SU-DHL-6 (cell line): Measurements from ENCODE around the gene ARHGAP26.

Experiments used
- H2AFZ ChIP-seq: fragments of 200-600 bp; sonication (generic); 2 replicates; pipeline ENCODE4 v1.6.1; 2014; ENCODE audit warnings: low read depth, mild to moderate bottlenecking, moderate library complexity, mixed read lengths, antibody characterized with exemption, low read length; ENCODE audit not compliant: severe bottlenecking
- H3F3A ChIP-seq: fragments of 200-600 bp; shearing (Covaris generic); 2 replicates; pipeline ENCODE4 v1.6.0; 2016; ENCODE audit warnings: antibody characterized with exemption, mild to moderate bottlenecking; ENCODE audit not compliant: insufficient read depth
- H3K27ac ChIP-seq: fragments of 200-600 bp; sonication (generic); 2 replicates; pipeline ENCODE4 v1.5.1; 2016; ENCODE audit warnings: low read depth, mild to moderate bottlenecking, low read length, moderate library complexity, mixed read lengths
- H3K27me3 ChIP-seq: fragments of 200-600 bp; sonication (generic), shearing (Covaris generic); 2 replicates; pipeline ENCODE4 v1.6.0; 2014; ENCODE audit warnings: mild to moderate bottlenecking, low read length
- H3K36me3 ChIP-seq: fragments of 200-600 bp; sonication (generic); 2 replicates; pipeline ENCODE4 v1.6.1; 2014; ENCODE audit warnings: mild to moderate bottlenecking, low read length, mixed read lengths
- H3K4me2 ChIP-seq: fragments of 300-600, 200-600 bp; shearing (Covaris generic), sonication (generic); 2 replicates; pipeline ENCODE4 v1.6.0; 2014; ENCODE audit warnings: low read length, low read depth, mild to moderate bottlenecking; ENCODE audit not compliant: poor library complexity, severe bottlenecking
- H3K4me3 ChIP-seq: fragments of 200-600 bp; sonication (generic); 2 replicates; pipeline ENCODE4 v1.5.1; 2014; ENCODE audit warnings: antibody characterized with exemption, low read length, mild to moderate bottlenecking, mixed read lengths; ENCODE audit not compliant: insufficient read depth, poor library complexity, severe bottlenecking
- H3K79me2 ChIP-seq: fragments of 200-600 bp; sonication (generic); 2 replicates; pipeline ENCODE4 v1.6.1; 2014; ENCODE audit warnings: mild to moderate bottlenecking, low read length, moderate library complexity; ENCODE audit not compliant: insufficient read depth
- H3K9ac ChIP-seq: fragments of 200-600 bp; sonication (generic); 2 replicates; pipeline ENCODE4 v1.7.0; 2014; ENCODE audit warnings: mild to moderate bottlenecking, low read length
- H3K9me2 ChIP-seq: fragments of 200-600 bp; sonication (generic); replicated peaks from 2 replicates; pipeline ENCODE4 v1.6.1; 2014; ENCODE audit warnings: low read length; ENCODE audit not compliant: insufficient read depth
- H3K9me3 ChIP-seq: fragments of 200-600 bp; sonication (generic); 2 replicates; pipeline ENCODE4 v1.6.1; 2014; ENCODE audit warnings: low read length, mixed read lengths; ENCODE audit not compliant: insufficient read depth
- H4K20me1 ChIP-seq: fragments of 200-600 bp; sonication (generic); 2 replicates; pipeline ENCODE4 v1.6.1; 2014; ENCODE audit warnings: low read depth, mild to moderate bottlenecking, antibody characterized with exemption, low read length, moderate library complexity, mixed read lengths
- CTCF ChIP-seq: fragments of 200-600 bp; sonication (generic); IDR thresholded peaks from one replicate; pipeline ENCODE4 v1.5.1; 2017; ENCODE audit warnings: antibody characterized with exemption, mild to moderate bottlenecking, low read length, moderate library complexity; ENCODE audit not compliant: insufficient read depth, poor library complexity, severe bottlenecking
- EZH2phosphoT487 ChIP-seq: fragments of 200-600 bp; sonication (generic), shearing (Covaris generic); conservative IDR thresholded peaks from 2 replicates; pipeline ENCODE4 v1.6.1; 2018; ENCODE audit warnings: mild to moderate bottlenecking, antibody characterized with exemption, low read length, moderate library complexity, mixed read lengths

Gene ARHGAP26

GRCh38 chr5:142748132-142748531, 22.0 kb upstream of the ARHGAP26 start:
- H3K4me2 ChIP-seq: no peak overlapping the region
- H4K20me1 ChIP-seq: no peaks in the 10 kb centered on the region
- no peaks in the 10 kb centered on the region for H3K27me3 ChIP-seq
- H3F3A ChIP-seq: no peaks in the 10 kb centered on the region
- no peak overlapping the region for H3K4me3 ChIP-seq
- no peak for TF ChIP-seq EZH2phosphoT487
- TF ChIP-seq CTCF: no peak
- no peaks in the 10 kb centered on the region for H3K9me3 ChIP-seq
- no peak overlapping the region for H3K9ac ChIP-seq
- no peaks in the 10 kb centered on the region for H3K9me2 ChIP-seq
- H3K79me2 ChIP-seq: no peaks in the 10 kb centered on the region
- H2AFZ ChIP-seq: no peak overlapping the region
- no peaks in the 10 kb centered on the region for H3K36me3 ChIP-seq
- no peak overlapping the region for H3K27ac ChIP-seq

GRCh38 chr5:142748568-142749249, 21.5 kb upstream of the ARHGAP26 start:
- H3K36me3 ChIP-seq: no peaks in the 10 kb centered on the region
- no peak for TF ChIP-seq EZH2phosphoT487
- peak; percentile 54 for TF ChIP-seq CTCF
- H4K20me1 ChIP-seq: no peaks in the 10 kb centered on the region
- no peaks in the 10 kb centered on the region for H3K79me2 ChIP-seq
- no peaks in the 10 kb centered on the region for H3K27me3 ChIP-seq
- no peaks in the 10 kb centered on the region for H3K9me3 ChIP-seq
- H3K9ac ChIP-seq: no peak overlapping the region
- no peak overlapping the region for H3K4me3 ChIP-seq
- H3K4me2 ChIP-seq: no peak overlapping the region
- no peaks in the 10 kb centered on the region for H3K9me2 ChIP-seq
- no peak overlapping the region for H2AFZ ChIP-seq
- H3K27ac ChIP-seq: no peak overlapping the region
- H3F3A ChIP-seq: no peaks in the 10 kb centered on the region

GRCh38 chr5:142749321-142749720, 20.9 kb upstream of the ARHGAP26 start:
- no peak overlapping the region for H3K9ac ChIP-seq
- H3F3A ChIP-seq: no peaks in the 10 kb centered on the region
- no peak overlapping the region for H3K27ac ChIP-seq
- no peaks in the 10 kb centered on the region for H4K20me1 ChIP-seq
- no peaks in the 10 kb centered on the region for H3K9me3 ChIP-seq
- H3K79me2 ChIP-seq: no peaks in the 10 kb centered on the region
- H3K36me3 ChIP-seq: no peaks in the 10 kb centered on the region
- H3K4me2 ChIP-seq: no peak overlapping the region
- no peaks in the 10 kb centered on the region for H3K9me2 ChIP-seq
- H3K27me3 ChIP-seq: no peaks in the 10 kb centered on the region
- H2AFZ ChIP-seq: no peak overlapping the region
- no peak overlapping the region for H3K4me3 ChIP-seq
- TF ChIP-seq EZH2phosphoT487 (no peak), CTCF (no peak)
